ENCODE data around the gene TNFSF12.

Gene TNFSF12

GRCh38 chr17:7544911-7545310, 3.9 kb upstream of the TNFSF12 start:
- DNase-seq = no peak

GRCh38 chr17:7549401-7550055, 670 bp downstream of the TNFSF12 start:
- peak; percentile 38 for DNase-seq

DNA sequence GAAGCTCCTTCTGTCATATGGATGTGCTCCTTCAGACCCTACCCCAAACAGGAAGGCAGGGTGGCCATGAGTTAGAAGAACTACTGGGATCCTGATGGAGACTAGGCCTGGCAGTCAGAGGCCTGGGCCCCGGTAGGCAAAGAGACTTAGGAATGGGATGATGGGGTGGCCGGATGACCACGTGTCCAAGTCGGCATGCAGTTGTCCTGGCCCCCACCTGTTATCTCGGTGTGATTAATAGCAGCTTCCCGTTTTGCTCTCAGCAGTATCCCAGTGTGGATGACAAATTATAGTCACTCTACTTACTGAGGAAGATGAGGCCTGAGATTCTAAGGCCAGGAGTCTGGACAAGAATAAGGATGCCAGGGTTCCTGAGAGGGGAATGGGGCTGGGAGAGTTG, 1.5 kb downstream of the TNFSF12 start:
- DNase-seq = no peak

DNA sequence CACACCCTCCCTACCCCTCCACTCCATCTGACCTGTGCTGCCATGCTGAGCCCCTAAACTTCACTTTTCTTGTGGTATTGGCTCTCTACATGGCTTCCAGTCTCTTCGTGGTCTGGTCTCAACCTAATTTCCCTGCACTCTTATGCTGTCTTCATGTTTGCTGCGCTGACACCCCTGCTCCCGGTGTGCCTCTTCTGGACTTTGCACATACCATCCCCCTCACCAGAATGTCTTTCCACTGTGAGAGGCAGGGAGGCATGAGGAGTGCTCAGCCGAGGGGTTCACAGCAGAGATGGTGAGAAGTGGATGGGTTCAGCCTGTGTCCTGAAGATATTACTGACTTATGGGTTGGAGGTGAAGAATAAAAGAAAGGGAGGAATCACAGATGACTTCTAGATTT, 2.5 kb downstream of the TNFSF12 start:
- no peak for DNase-seq

DNA sequence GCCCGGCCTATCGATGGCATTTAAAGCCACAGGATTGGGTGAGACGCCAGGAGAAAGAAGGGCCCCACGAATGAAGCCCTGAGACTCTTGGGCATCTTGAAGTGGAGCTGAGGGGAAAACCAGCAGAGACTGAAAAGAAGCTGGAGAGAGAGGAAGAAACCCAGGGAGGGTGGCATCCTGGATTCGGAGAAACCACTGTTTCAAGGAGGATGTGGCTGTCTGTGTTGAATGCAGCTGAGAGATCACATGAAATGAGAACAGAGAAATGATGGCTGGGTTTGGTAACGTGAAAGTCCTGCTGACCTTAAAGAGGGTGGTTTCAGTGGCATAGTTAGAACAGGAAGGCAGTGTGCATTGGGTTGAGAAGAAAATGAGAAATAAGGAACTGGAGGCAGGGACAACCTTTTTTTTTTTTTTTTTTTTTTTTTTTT, 3.8 kb downstream of the TNFSF12 start:
- no peak for DNase-seq

DNA sequence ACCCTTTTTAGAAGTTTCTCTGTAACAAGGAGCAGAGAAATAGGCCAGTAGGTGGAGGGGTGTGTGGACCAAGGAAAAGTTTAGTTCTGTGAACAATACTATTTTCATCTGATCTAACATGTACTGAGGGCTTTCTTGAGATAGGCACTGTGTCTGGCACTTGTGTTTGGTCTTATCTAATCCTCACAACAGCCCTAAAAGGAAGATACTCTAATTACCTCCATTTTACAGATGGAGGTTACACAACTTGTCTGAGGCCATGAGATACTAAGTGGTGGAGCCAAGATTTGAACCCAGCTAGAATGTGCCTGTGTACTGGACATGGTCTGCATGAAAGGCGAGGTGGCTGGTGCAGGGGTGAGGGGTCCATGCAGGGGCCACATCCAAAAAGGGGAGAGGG, 4.5 kb downstream of the TNFSF12 start:
- no peak for DNase-seq

- no peak for DNase-seq
Measured at GRCh38 chr17:7555320-7555948, 6.6 kb downstream of the TNFSF12 start.

GRCh38 chr17:7556627-7557026, 7.8 kb downstream of the TNFSF12 start:
- no peak for DNase-seq

DNA sequence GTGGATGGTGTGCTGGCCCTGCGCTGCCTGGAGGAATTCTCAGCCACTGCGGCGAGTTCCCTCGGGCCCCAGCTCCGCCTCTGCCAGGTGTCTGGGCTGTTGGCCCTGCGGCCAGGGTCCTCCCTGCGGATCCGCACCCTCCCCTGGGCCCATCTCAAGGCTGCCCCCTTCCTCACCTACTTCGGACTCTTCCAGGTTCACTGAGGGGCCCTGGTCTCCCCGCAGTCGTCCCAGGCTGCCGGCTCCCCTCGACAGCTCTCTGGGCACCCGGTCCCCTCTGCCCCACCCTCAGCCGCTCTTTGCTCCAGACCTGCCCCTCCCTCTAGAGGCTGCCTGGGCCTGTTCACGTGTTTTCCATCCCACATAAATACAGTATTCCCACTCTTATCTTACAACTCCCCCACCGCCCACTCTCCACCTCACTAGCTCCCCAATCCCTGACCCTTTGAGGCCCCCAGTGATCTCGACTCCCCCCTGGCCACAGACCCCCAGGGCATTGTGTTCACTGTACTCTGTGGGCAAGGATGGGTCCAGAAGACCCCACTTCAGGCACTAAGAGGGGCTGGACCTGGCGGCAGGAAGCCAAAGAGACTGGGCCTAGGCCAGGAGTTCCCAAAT, 8.4 kb downstream of the TNFSF12 start:
- DNase-seq = no peak

DNA sequence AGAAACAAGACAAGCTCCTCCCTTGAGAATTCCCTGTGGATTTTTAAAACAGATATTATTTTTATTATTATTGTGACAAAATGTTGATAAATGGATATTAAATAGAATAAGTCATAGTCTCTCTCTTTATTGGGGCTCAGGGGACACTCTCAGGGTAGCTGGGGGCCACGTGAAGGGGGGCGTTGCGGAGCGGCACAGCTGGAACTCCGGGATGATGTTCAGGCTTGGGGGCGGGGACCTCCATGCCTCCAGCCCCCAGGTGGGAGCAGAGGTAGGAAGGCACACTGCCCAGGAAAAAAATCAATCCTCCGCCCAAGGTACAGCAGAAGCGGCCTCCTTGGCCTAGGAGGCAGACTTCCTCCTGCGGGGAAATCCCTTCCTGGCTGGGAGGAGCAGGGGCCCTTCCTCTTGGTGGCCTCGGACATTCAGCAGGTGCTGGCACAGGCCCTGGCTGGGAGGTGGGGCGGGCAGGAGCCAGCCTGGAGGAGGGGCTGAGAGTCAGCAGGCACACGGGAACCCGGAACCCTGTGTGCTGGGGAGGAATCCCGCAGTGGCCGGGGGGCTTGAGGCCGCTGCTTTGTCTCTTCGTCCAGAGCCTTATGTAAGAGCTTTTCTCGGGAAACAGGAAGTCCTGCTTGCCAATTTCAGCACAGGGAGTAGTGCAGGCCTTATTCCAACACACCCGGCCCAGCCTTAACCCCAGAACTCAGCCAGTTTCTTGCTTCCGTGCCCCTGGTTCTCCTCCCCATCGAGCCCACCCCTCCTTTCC, 9.1 kb downstream of the TNFSF12 start:
- no peak for DNase-seq

GRCh38 chr17:7558544-7559319, 9.9 kb downstream of the TNFSF12 start, which contains the start of gene TNFSF13:
TSS of gene TNFSF13 (plus strand) at chr17:7558750. CDS start at chr17:7559040, 290 bp downstream.
- DNase-seq = no peak

GRCh38 chr17:7559320-7560171, 10.7 kb downstream of the TNFSF12 start:
- DNase-seq = no peak

DNA sequence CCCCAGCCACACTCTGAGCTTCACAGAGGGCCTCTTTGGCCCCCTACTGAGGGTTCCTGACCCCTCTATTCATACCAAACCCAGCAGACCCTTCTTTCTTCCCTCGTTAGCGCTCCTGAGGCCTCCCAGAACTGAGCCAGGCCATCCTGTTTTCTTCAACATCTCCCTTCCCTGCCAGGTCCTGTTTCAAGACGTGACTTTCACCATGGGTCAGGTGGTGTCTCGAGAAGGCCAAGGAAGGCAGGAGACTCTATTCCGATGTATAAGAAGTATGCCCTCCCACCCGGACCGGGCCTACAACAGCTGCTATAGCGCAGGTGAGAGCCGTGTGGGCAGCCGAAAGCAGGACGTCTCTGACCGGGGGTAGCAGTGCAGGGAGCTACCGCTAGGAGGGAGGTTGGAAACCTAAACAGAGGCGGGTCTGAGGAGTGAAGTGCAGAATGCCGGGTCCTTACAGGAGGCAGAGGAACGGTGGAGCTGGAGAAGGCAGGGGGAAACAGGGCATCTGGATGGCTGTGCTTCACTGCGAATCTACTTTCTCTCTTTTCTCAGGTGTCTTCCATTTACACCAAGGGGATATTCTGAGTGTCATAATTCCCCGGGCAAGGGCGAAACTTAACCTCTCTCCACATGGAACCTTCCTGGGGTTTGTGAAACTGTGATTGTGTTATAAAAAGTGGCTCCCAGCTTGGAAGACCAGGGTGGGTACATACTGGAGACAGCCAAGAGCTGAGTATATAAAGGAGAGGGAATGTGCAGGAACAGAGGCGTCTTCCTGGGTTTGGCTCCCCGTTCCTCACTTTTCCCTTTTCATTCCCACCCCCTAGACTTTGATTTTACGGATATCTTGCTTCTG, 11.5 kb downstream of the TNFSF12 start:
- peak; percentile 66 for DNase-seq

DNA sequence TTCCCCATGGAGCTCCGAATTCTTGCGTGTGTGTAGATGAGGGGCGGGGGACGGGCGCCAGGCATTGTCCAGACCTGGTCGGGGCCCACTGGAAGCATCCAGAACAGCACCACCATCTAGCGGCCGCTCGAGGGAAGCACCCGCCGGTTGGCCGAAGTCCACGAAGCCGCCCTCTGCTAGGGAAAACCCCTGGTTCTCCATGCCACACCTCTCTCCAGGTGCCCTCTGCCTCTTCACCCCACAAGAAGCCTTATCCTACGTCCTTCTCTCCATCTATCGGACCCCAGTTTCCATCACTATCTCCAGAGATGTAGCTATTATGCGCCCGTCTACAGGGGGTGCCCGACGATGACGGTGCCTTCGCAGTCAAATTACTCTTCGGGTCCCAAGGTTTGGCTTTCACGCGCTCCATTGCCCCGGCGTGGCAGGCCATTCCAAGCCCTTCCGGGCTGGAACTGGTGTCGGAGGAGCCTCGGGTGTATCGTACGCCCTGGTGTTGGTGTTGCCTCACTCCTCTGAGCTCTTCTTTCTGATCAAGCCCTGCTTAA, 12.2 kb downstream of the TNFSF12 start:
- DNase-seq = peak; percentile 89

DNA sequence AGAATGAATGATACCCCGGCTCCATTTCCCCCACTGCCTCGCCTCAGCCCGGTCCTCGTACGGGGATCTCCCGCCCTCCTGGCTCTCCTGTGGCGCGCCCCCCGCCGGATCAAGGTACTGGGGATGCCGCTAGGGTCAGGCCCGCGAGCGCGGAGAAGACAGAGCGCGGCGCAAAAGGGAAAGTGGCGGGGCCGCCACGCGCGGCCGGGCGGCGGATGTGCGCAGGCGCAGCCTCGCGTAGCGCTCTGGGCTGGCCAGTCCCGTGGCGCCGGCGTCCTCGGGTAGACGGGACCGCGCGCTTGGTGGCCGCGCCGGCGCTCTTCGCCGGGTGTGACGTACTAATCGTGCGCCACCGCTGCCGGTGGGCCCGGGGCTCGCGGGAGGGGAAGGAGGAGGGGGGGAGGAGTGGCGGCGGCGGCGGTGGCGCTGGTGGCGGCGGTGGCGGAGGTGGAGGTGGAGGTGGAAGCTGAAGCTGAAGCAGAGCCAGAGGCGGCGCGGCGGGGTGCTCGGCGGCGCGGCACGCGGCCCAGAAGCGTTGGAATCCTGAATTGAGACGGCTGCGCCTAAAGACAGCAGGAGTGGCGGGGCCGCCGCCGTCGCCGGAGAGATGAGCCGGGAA, 12.8 kb downstream of the TNFSF12 start, which contains the start of gene SENP3:
TSS of gene SENP3 (plus strand) at position 331 of the 619 bp plus-strand sequence. CDS start 1,158 bp downstream, outside the sequence.
- peak; percentile 90 for DNase-seq

DNA sequence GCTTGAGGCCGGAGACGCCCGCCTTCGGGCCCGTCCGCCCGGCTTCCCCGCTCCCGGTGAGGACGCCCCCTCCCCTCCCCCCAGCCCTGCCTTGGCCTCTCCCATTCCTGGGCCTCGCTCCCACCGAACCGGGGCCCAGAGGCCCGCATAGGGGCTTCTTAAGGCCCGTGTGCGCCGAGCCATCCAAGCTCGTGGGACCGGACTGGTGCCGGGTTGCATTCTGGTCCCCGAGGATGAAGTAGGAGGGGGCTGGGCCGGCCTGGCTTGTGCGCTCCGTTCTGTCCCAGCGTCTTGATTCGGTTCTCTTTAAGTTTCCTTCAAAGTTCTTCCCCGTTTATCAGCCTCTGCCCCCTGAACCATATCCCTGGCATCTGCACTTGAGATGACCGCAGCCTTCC, 13.3 kb downstream of the TNFSF12 start:
- DNase-seq = no peak

DNA sequence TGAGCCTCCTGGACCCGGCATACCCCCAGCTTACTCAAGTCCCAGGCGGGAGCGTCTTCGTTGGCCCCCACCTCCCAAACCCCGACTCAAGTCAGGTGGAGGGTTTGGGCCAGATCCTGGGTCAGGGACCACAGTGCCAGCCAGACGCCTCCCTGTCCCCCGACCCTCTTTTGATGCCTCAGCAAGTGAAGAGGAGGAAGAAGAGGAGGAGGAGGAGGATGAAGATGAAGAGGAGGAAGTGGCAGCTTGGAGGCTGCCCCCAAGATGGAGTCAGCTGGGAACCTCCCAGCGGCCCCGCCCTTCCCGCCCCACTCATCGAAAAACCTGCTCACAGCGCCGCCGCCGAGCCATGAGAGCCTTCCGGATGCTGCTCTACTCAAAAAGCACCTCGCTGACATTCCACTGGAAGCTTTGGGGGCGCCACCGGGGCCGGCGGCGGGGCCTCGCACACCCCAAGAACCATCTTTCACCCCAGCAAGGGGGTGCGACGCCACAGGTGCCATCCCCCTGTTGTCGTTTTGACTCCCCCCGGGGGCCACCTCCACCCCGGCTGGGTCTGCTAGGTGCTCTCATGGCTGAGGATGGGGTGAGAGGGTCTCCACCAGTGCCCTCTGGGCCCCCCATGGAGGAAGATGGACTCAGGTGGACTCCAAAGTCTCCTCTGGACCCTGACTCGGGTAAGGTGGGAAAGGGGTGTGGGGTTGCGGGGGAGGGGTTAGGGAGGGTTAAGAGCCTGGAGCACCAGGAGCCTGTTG, 14.4 kb downstream of the TNFSF12 start:
- DNase-seq = no peak

DNA sequence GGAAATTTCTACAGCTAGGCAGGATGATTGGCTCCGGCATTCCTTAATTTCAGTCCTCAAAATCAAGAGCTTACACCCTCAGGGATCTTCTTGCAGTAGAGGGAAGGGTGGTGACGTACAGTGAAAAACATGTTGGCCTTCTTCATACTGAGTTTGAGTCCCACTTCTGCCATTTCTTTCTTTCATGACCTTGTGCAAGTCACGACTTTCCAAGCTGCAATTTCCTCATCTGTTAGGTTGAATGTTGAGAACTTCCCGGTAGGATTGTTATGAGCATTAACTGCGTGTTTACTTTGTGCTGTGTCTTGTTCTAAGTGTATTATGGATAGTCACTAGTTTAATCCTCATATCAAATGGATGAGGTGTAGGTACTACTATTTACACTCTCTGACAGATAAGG, 20.7 kb downstream of the TNFSF12 start:
- no peak for DNase-seq

DNA sequence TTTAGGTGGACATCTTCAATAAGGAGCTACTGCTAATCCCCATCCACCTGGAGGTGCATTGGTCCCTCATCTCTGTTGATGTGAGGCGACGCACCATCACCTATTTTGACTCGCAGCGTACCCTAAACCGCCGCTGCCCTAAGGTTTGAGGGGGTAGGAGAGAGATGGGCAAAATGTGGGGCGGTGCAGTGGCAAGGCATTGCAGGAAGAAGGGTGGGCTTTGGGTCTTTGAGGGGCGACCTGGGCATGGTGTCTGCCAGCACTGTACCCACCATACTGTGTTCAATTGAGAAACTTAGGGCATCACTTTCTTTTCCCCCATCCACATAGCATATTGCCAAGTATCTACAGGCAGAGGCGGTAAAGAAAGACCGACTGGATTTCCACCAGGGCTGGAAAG, 21.5 kb downstream of the TNFSF12 start:
- no peak for DNase-seq

Measured in stimulated activated CD4-positive, alpha-beta T cell treated with anti-CD3 and anti-CD28 coated beads, Interleukin-4, amount 100 ng/mL, for 24 hours (primary cell).